ENCODE data around the gene CFAP97D2.

Gene CFAP97D2

GRCh38 chr13:114199954-114200353, 20.9 kb downstream of the CFAP97D2 start:
- TF ChIP-seq CTCF (IDR thresholded peaks at IDR 0.05; ENCODE audit: borderline replicate concordance, insufficient read depth, low read depth, low read length), result no peak
- no peak overlapping the region for H3K4me3 ChIP-seq (ENCODE audit: low read depth, low read length)

GRCh38 chr13:114200399-114200911, 21.4 kb downstream of the CFAP97D2 start:
- TF ChIP-seq CTCF (IDR thresholded peaks at IDR 0.05; ENCODE audit: borderline replicate concordance, insufficient read depth, low read depth, low read length), result no peak
- H3K4me3 ChIP-seq (ENCODE audit: low read depth, low read length), result no peak overlapping the region

DNA sequence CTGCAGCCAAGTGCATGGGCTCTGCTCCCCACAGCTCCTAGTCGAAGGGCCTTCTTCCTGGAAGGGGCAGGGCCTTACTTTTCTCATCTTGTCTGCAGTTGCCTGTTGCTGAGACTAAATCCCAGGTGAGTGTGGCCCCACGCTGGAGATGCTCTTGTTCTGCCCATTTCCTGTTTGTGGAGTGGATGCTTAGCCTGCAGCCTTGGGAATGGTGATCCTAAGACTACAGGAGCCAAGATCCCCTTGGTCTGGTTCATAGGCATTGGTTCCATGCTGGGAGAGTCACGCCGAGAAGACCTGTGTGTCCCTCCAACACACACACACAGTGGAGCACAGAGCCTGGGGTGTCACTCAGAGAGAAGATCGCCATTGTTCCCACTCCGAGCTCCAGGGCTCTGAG, 23.5 kb downstream of the CFAP97D2 start:
- no peak overlapping the region for H3K4me3 ChIP-seq (ENCODE audit: low read depth, low read length)
- no peak for TF ChIP-seq CTCF (IDR thresholded peaks at IDR 0.05; ENCODE audit: borderline replicate concordance, insufficient read depth, low read depth, low read length)

GRCh38 chr13:114203536-114203935, 24.5 kb downstream of the CFAP97D2 start:
- no peak for TF ChIP-seq CTCF (IDR thresholded peaks at IDR 0.05; ENCODE audit: borderline replicate concordance, insufficient read depth, low read depth, low read length)
- no peak overlapping the region for H3K4me3 ChIP-seq (ENCODE audit: low read depth, low read length)

- TF ChIP-seq CTCF (IDR thresholded peaks at IDR 0.05; ENCODE audit: borderline replicate concordance, insufficient read depth, low read depth, low read length), result no peak
Measured at GRCh38 chr13:114204894-114205293, 25.8 kb downstream of the CFAP97D2 start.

DNA sequence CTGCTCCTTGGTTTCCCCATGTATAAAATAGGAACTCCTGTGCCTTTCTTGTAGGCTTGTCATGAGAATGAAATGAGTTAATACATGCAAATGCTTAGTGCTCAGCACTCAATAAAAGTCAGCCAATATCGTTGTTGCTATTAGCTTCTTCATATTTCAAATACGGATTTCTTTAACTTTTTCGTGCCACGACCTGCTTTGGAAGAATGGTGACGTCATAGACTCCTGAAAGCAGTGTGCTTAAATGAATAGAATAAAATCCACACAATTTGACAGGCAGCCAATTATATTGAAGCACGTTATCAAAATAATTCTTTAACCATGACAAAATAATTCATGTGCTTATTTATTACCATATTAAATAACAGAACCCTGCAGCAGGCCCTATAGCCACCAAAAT, 29.1 kb downstream of the CFAP97D2 start:
- TF ChIP-seq CTCF (IDR thresholded peaks at IDR 0.05; ENCODE audit: borderline replicate concordance, insufficient read depth, low read depth, low read length), result no peak
- H3K4me3 ChIP-seq (ENCODE audit: low read depth, low read length), result no peak overlapping the region

More at GRCh38 chr13:114204894-114205293, 25.8 kb downstream of the CFAP97D2 start:
- no peak overlapping the region for H3K4me3 ChIP-seq (ENCODE audit: low read depth, low read length)

GRCh38 chr13:114211446-114212157, 32.5 kb downstream of the CFAP97D2 start:
- H3K4me3 ChIP-seq (ENCODE audit: low read depth, low read length), result no peak overlapping the region
- no peak for TF ChIP-seq CTCF (IDR thresholded peaks at IDR 0.05; ENCODE audit: borderline replicate concordance, insufficient read depth, low read depth, low read length)
